ENCODE data around the gene MACROD1.
A peak's percentile ranks its signal among the peaks of the same experiment; 100 is the strongest.

Gene MACROD1

DNA sequence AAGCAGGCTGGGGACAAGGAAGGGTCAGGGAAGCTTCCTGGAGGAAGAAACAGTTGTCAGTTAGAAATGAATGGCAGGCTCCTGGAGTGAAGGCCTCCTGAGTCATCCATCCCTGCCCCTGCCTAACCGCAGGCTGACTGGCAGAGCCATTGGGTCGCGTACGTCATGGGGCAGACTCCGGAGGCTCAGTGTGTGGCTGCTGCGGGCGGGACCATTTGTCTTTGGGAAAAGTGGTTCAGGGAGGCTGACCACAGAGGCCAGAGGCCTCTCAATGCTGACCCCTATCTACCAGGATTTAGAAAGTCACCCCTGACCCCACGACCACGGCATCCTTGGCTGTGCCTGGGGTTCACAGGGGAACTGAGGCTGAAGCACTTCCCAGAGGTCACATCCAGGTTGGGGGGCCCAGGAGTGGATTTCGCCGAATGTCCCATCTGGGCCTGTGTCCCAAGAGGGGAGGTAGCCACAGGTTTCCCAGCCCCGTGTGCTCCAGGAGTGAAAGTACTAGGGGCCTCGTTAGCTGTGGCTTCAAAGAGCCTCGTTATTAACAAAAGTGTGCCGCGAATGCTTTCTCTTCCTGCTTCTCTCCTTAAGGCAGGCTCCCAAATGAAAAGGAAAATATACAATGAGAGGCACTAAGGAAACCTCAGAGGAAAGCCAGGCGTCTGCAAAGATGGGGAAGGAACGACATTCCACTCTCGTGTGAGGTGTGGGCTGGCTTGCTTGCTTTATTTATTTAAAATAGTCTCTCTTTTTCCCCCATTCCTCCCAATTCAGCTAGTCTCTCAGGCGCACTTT lies 71.3 kb downstream of the MACROD1 start:
- peak in 10 of 51 donors; percentile 19 to 65 (median 32) for DNase-seq

DNA sequence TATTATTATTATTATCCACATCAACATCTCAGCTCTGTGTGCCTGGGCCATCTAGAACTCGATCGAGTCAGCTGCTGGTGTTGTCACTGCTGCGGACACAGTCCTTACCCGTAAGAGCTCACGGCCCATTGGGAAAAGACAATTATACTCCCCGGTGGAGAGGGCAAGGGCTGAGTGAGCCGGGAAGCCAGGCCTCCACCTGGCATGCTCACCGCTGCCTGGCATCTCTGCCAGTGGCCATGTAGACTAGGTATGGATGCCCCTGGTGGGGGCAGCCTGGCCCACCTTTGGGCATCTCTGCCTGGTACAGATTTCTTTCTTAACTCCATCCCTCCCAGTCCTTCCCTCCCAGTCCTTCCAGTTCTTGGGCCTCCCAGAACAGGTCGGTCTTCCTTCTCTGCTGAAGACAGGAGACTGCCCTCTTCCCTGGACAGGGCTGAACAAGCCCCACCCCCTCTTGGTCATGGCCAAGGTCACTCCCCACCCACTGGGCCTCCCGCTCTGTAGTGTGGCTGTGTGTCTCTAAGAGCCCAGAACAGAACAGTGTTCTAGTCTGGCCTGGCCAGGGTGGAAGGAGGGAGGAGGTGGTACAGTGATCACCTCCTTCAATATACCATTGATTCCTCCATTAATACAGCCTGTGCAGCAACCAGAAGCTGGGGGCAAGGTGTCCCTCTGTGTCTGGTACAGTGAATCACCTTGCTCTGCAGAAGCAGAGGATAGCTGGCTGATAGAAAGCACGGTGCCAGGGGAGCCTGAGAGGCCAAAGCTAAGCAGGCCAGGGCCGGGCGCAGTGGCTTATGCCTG lies 72.5 kb downstream of the MACROD1 start:
- no peak for DNase-seq

DNA sequence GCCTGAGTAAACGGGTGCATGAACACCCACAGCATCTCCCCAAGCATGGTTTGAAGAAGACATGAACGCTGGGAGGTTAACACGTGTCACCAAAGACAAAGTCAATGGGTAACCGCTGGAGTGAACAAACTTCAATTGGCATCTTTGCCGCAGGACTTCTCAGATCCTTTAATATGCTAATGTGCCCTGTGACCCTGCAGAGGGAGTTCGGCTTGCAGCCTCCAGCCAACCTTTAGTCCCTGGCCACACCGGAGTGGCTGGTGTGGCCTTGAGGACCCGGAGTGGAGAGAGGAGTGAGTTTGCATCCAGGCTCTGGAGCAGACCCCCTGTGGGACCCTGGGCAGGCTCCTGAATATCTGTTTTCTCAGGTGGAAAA lies 73.2 kb downstream of the MACROD1 start:
- no peak for DNase-seq

DNA sequence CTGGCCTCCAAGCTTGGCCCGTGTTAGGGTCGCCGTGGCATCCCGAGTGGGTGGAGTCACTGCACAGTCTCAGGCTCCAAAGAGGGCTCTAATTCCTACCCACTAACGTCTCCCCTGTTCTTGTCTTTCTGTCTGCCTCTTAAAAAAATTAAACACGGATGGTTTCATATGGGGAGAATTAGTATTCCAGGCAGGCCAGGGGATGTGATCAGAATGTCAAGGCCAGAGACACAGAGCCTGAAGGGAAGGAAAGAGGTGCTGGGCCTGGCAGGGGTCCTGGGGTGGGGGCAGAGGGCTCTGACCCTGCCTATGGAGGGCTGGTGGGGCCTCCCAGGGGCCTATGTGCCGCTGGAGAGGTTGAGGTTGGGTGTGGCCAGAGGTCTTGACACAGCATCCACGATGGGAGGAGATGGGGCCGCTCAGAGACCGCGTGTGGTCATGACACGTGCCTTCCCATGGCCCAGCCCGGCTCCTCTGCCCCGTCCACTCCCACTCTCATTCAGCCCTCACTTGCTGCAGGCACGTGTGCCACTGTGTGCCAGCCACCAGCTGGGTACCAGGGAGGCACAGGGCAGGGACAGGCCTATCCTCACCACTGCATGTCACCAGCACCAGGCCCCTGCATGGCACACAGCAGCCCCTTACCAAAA lies 73.7 kb downstream of the MACROD1 start:
- peak in 43 of 51 donors; percentile 29 to 91 (median 77) for DNase-seq

DNA sequence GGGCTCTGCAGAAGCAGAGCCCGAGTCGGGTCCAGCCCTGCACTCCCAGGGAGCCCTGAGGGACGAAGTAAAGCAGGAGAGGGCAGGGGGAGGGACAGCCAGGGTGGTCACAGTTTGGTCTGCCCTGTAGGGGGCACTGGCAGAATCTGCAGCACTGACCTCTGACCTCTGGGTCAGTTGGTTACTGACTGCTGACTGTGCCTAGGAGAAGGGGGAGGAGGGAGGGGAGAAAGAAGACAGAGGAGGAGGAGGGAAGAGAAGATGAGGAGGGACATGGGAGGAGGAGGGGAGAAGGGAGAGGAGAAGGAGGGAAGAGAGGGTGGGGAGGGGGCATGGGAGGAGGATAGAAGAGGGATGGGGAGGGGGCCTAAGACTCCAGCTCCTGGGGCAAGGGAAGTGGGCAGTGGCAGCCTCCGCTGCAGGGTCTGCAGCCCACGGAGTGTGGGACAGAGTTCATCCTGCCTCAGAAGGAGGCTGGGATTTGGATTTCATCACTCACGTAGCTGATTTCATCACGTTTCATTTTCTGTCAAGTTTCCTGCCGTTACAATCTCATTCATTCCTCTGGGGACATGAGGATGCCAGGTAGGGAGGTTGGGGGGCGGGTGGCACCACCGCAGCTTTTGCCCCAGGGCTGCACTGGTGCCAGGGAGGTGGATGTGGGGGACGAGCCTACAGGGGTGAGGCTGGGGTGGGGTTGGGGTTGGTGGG lies 75.0 kb downstream of the MACROD1 start:
- DNase-seq, result no peak

DNA sequence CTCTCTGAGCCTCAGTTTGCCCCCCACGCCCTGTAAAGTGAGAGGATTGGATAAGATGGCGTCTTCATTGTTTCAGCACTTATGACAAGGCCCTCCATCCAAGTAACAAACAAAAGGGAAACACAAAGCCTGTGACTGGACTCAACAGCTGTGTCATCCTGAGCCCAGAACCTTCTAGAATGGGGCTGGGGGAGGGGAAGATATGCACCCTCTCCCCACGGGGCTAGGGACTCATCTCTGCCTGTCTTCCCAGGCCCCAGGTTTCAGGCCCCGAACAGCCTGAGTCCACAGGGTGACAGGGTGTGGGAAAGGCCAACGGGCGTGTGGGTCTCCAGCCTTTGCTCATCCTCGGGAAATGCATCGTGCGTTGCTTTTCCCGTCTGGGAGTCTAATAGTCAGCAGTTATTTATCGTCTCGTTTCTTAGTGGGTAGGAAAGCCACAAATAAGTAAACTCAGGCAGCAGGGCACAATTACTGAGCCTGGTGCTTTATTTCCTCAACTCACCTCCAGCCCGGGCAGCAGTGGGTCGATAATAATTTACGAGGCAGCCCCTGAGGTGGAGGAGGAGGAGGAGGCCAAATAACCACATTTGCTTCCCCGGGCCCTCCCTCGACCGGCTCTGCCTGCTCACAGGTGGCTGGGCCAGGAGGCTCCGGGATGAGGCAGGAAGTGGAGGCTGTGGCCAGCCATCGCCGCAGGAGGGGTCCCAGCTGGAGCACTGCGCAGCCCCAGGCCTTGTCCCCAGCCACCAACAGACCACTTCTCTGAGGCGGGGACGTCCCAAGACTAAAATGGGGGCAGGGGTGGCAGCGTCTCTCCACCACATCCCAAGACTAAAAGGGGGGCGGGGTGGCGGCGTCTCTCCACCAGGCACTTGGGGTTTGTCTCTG lies 75.8 kb downstream of the MACROD1 start:
- DNase-seq, result peak in 2 of 51 donors; percentile 34 to 63

DNA sequence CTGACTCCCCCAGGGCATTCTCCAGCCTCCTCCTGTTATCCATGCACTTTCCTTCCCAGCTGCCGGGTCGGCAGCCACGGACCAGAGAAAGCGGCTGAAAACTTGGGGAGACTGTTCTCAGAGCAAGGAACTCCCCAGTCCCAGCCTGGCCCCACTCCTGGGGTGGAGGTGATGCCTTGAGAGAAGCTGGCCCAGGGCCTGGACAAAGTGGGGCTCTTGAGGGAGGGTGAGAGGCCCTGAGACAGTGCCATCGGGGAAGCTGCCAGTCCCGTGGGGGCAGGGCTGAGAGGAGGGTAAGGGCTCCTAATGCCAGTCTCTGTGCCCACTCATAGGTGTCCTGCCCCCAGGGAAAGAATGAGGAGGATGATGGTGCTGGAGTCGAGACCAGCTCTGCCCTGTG lies 76.4 kb downstream of the MACROD1 start:
- peak in 13 of 51 donors; percentile 21 to 63 (median 36) for DNase-seq

DNA sequence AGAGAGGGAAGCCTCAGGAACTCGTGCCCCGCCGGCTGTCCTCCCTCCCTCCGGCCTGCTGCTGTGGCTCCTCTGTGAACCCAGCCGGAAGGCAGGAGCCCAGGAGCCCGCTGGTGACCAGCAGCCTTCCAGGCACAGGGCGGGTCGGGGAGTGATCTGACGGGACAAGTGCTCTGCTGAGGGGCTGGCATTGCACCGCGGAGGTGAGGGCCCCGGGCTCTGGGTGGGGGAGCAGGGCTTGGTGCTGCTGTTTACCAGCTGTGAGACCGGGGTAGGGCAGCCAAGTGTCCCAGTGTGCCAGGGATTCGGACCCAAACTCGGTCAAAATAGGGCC lies 76.9 kb downstream of the MACROD1 start:
- DNase-seq, result no peak

DNA sequence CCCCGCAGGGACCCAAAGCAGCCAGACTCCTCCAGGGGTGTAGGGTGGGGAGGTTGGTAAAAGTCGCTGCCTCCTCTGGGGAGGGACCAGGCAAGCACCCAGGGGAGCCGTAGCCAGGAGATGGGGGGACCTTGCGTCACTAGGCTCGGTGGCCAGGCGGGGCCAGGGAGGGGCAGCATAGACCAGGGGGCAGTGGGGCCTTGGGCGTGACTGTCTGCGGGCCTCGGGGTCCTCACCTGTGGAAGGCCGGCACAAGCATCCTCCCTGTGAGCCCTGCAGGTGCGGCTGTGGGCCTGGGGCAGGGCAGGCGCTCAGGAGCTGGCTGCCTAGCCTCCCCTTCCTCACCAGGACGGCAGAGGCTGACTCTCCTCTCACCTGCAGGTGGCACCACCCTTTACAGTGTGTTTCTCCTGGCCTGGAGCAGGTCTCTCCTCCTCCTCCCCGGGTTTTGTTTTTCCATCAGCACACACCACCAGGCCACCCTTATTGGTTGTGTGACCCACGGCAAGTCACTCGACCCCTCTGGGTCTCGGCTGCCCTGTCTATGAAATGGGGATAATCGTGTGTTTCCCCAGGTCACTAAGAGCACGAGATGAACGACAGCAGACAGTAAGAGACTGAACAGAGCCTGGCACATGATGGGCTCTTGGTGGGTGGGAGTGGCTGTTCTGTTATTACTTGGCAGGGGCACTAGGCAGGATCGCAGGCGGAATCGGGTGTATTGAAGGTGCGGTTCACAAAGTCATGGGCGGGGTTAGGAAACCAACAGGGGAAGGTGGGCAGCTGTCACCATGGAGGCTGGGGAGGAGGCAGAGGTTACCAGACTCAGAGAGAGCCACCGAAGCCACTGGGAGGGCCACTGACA lies 77.5 kb downstream of the MACROD1 start:
- DNase-seq, result peak in 2 of 51 donors; percentile 25 to 54

DNA sequence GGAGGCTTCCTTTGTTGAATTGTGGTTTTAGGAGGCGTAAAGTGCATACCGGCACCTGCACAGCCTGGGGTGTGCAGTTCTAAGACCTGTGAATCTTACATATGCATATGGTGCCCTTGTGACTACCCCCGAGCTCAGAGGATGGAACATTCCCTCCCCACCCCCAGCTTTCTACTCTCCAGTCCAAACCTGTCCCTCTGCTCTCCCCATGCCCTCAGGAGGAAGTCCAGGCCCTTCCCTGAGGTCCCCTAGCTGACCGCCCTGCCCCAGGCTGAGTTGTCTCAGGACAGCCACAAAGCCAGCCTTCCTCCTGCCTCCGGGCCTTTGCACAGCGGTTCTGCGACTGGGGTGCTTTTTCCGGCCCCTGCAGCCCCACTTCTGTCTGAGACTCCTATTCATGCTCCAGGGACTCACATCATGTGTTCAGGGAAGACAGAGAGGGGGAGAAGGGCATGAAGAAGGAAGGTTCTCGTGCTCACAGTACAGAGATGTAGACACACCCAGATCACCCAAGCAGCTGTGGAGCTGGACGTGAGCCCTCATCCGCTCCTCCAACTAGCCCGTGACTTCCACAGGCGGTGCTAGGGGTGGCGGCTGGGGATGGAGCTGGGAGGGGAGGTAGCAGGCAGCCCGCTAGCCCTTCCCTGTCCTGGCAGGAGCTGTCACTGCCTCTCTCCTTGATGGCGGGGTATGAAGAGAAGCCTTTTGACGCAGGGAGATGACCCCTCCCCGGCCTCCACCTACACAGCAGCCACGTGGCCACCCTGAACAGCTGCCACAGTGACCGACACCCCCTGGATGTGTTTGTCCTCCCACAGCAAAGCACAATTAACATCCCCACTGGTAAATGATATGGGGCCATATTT lies 79.4 kb downstream of the MACROD1 start:
- peak in 18 of 51 donors; percentile 15 to 72 (median 44) for DNase-seq

DNA sequence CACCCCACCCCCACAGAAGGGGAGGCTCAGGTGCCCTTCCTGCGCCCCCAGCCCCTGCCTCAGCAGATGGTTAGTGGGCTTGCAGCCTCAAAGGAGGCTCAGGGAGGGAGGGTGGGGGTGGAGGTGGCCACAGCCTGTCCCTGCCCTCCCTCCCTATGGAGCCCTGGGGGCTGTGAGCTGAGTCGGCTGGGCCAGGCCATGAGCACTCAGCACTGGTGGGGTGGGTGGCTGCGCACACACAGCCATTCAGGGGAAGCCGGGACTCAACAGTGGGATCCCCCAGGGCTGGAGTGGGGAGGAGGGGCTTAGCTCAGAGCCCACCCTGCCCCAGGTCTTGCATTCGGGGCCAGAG lies 80.0 kb downstream of the MACROD1 start:
- no peak for DNase-seq

DNA sequence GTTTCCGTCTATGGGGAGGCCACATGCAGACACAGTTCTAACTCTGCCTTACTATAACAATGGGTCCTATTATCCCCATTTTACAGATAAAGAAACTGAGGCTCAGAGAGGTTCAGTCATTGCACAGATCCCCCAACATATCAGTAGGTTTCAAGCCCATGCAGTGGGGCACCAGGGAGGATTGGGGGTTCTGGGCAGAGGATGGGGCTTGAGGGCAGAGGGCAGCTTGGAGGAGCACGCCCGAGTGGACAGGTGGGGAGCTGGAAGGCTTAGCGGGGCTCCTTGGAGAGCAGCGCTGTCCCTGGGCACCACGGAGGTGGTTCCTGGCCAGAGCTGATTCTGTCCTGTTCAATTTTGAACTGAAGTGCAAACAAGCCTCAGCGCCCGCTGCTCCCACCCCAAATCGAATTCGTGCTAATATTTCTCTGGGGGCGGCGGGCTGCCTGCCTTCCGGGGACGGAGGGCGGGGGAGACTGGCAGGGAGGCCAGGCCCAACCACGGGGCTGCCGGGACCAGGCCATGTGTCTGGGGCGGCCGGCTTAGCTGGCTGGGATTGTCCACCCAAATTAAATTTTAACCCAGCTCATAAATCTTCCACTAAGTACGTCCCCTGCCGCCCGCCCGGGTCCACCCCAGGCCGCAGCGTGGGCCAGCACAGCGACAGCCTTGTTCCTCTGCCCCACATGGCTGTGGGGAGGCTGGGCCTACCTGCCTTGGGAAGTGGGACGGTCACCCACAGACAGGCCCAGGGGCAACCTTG lies 80.8 kb downstream of the MACROD1 start:
- DNase-seq, result no peak

DNA sequence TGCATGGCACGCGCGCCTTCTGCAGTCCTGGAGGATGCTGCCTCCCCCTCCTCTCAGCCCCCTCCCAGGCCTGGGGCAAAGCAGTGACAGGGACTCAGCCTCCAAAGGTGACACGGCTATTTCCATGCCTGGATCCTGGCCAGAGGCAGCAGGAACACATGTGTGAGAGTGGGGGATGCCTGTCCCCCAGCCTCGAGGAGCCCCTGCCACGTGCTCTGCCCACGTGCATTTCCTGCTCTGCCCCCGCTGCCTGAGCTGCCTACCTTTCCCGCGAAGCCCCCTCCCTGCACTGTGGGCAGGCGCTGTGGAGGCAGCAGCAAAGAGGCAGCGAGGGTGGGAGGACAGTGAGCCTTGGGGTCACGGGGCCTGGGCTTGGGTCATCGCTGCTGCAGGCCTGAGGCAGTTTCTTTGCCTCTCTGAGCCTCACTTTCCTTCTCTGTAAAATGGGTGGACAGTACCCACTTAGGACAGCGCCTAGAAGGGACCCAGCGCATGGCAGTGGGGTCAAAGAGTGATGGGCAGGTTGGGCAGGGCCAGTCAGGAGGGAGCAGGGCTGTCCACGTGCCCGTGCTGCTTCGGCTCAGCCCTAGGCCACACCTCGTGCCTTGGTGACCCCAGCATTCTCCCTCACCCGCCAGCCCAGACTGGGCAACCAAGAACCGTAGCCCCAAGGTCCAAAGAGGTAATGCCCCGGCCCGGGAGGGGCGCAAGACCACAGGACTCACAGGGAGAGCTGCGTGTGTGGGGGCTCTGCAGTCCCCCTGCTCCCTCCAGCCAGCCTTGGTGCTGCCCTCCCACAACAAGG lies 81.6 kb downstream of the MACROD1 start:
- no peak for DNase-seq

DNA sequence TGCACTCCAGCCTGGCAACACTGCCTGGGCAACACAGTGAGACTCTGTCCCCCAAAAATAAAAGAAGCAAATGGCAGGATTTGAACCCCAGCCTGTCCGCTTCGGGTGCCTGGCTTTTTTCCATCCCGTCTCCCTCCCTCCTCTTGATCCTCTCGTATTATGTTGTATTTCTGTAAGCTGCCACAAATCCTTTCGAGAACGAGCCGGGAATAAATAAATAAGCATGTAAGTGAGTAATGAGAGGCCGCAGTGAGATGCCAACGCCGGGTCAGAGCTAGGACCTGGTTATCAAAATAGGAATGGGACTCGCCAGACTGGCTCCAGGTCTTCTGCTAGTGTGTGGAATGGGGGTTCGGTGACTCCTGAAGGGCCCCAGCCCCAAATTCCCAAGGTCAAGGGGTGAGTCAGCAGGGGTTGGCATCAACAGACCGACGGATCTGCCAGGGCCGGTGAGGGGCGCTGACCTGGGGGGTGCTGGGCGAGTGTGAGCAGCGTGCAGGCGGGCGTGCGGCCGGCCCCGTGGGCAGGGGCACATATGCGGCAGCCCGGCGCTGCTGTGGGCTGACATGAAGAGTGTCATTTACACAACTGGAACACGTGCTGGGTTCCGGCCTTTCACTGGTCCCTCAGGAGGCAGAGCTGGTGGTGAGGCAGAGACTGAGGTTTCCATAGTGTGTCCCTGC lies 82.4 kb downstream of the MACROD1 start:
- peak in 2 of 51 donors; percentile 42 to 58 for DNase-seq

DNA sequence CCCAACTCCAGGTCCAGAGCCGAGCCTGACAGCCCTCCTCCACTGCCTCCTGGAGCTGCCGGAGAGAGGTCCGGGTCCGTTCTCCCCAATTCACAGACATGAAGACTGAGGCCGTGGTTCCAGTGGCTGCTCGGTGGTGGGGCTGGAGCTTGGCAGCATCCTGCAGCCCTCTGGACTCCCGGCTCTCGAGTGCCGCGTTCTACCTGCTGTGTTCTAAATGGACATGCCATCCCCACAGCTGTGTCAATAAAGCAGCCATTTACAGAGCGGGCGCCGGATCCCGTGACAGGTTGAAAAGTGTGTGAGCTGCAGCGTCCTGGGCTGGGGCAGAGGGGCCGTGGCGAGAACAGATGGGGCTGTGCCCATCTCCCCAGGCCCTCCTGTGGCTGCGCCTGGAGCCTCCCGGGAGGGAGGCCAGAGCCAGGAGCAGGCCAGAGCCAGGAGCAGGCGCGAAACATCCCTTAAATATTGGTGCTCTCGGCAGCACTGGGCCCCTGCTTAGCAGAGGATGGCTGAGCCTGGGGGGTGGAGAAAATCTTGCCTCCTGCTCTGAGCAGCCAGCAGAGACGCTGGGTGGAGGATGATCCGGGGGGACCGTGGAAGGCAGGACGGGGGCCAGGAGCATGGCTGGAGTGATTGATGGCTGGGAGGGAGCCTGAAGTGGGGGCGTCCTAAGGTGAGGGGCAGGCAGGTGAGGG lies 84.0 kb downstream of the MACROD1 start:
- DNase-seq, result no peak

DNA sequence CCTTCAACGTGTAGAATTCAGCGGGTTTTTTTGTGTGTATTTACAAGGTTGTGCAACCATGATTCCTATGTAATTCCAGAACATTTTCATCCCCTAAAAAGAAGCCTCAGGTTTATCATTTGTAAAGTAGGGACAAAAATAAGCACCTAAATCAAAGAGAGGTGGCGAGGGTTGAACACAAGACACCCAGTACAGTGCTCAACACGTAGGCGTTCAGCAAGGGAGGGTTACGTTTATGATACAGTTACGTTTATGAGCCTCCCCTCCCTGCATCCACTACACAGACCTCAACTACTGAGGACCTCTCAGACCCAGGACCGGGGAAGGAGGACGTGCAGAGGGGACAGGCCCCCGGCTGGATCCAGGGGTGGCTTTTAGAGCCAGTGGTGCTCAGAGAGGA lies 85.5 kb downstream of the MACROD1 start:
- no peak for DNase-seq

Measured in hypothalamus (tissue), 51 donors.